Measurements from ENCODE around the gene RASA1. TPM values are rescaled to one million over a fixed set of nuclear protein-coding genes. Genes with fewer than 3 reads are reported as not detected.

The RASA1 gene
- 10 to 100 TPM; 19.0 to 20.6 TPM for total RNA-seq

- ChIA-PET CTCF (interaction anchor here (0.6 to 0.7 kb wide), 2 partner anchors 80 to 219 kb away, joined by 3 to 5 read pairs; no protein-coding TSS in a partner anchor), POLR2A (no interaction called here)
- peak; percentile 84 for DNase-seq
- no peaks in the 10 kb centered on the region for H3K9me3 Mint-ChIP-seq
- H3K27ac Mint-ChIP-seq: peak within 1 kb of the TSS; percentile 96
- peaks cover 20% of the 10 kb centered on the region for H3K36me3 Mint-ChIP-seq (ENCODE audit: low read depth)
- H3K4me1 Mint-ChIP-seq: peaks cover 35% of the 10 kb centered on the region
- peaks cover 3% of the 10 kb centered on the region for H3K27me3 Mint-ChIP-seq
- peak within 1 kb of the TSS; percentile 95 for H3K4me3 Mint-ChIP-seq
Observed at GRCh38 chr5:87267574-87268125, at the start of gene RASA1. Gene RASA1 (plus strand): TSS chr5:87267883. CDS start chr5:87268452, 569 bp downstream.

GRCh38 chr5:87229780-87230179 is 37.9 kb upstream of the RASA1 start:
- Mint-ChIP-seq H3K9me3 (no peaks in the 10 kb centered on the region), H3K4me1 (no peaks in the 10 kb centered on the region), H3K27me3 (no peaks in the 10 kb centered on the region), H3K27ac (no peak overlapping the region), H3K36me3 (ENCODE audit: low read depth) (no peaks in the 10 kb centered on the region), H3K4me3 (no peak overlapping the region)
- ChIA-PET CTCF (no interaction called here), POLR2A (no interaction called here)
- DNase-seq: no peak

DNA sequence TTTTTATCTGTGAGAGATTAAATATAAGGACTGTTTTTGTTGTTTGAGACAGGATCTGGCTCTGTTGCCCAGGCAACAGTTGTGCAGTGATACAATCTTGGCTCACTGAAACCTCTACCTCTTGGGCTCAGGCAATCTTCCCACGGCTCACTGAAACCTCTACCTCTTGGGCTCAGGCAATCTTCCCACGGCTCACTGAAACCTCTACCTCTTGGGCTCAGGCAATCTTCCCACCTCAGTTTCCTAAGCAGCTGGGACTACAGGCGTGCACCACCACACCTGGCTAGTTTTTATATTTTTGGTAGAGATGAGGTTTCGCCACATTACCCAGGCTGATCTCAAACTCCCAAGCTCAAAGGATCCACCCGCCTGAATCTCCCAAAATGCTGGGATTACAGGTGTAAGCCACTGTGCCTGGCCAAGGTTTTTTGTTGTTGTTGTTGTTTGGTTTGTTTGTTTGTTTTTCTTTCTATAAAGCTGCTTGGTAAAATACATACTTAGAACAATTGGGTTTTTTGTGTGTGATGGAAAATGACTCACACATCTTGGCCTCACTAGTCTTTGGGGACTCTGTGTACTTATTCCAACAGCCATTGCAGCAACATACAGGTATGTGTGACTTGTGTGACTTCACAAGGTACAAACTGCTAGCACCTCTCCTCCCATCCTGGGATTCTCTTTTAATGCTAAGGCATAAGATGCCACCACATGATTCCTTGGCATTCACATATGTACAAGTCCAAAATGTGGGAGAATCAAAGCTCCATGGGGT is 36.5 kb upstream of the RASA1 start:
- no peak for DNase-seq
- CTCF ChIA-PET: interaction anchor here (0.8 kb wide), 1 partner anchor 21 kb away, joined by 3 read pairs; no protein-coding TSS in a partner anchor
- no peaks in the 10 kb centered on the region for H3K9me3 Mint-ChIP-seq
- no peak overlapping the region for H3K27ac Mint-ChIP-seq
- POLR2A ChIA-PET: no interaction called here
- H3K4me1 Mint-ChIP-seq: no peaks in the 10 kb centered on the region
- no peaks in the 10 kb centered on the region for H3K27me3 Mint-ChIP-seq
- H3K36me3 Mint-ChIP-seq (ENCODE audit: low read depth): no peaks in the 10 kb centered on the region
- no peak overlapping the region for H3K4me3 Mint-ChIP-seq

DNA sequence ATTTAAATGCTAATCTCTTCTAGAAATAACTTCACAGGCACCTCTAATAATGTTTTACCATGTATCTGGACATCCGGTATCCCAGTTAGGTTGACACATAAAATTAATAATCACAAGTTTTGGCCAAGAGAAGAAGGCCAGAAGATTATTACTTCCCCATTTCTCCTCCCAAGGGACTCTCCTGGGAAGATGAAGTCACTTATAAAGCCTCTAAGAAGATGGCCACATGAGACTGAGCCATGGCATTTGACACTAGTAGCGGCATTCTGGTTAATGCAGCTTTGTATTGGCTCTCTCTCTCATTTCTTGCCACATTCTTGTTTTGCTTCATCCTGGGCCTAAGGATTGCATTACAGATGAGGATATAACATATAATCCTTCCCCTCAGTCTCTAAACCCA is 34.5 kb upstream of the RASA1 start:
- DNase-seq: no peak
- no peak overlapping the region for H3K4me3 Mint-ChIP-seq
- H3K36me3 Mint-ChIP-seq (ENCODE audit: low read depth): no peaks in the 10 kb centered on the region
- H3K9me3 Mint-ChIP-seq: no peaks in the 10 kb centered on the region
- CTCF ChIA-PET: no interaction called here
- peaks cover 5% of the 10 kb centered on the region for H3K27me3 Mint-ChIP-seq
- no peaks in the 10 kb centered on the region for H3K4me1 Mint-ChIP-seq
- POLR2A ChIA-PET: no interaction called here
- H3K27ac Mint-ChIP-seq: no peak overlapping the region

GRCh38 chr5:87241555-87241954 is 26.1 kb upstream of the RASA1 start:
- CTCF ChIA-PET: no interaction called here
- DNase-seq: no peak
- Mint-ChIP-seq H3K4me3 (no peak overlapping the region), H3K36me3 (ENCODE audit: low read depth) (no peaks in the 10 kb centered on the region), H3K9me3 (no peaks in the 10 kb centered on the region), H3K27me3 (peaks cover 5% of the 10 kb centered on the region), H3K4me1 (peaks cover 2% of the 10 kb centered on the region), H3K27ac (no peak overlapping the region)
- POLR2A ChIA-PET: no interaction called here

- Mint-ChIP-seq H3K36me3 (ENCODE audit: low read depth) (no peaks in the 10 kb centered on the region), H3K4me1 (peaks cover 2% of the 10 kb centered on the region), H3K4me3 (no peak overlapping the region), H3K9me3 (no peaks in the 10 kb centered on the region), H3K27me3 (peaks cover under 1% of the 10 kb centered on the region), H3K27ac (no peak overlapping the region)
- no peak for DNase-seq
- ChIA-PET POLR2A (no interaction called here), CTCF (no interaction called here)
Observed at GRCh38 chr5:87242242-87242641, 25.4 kb upstream of the RASA1 start.

DNA sequence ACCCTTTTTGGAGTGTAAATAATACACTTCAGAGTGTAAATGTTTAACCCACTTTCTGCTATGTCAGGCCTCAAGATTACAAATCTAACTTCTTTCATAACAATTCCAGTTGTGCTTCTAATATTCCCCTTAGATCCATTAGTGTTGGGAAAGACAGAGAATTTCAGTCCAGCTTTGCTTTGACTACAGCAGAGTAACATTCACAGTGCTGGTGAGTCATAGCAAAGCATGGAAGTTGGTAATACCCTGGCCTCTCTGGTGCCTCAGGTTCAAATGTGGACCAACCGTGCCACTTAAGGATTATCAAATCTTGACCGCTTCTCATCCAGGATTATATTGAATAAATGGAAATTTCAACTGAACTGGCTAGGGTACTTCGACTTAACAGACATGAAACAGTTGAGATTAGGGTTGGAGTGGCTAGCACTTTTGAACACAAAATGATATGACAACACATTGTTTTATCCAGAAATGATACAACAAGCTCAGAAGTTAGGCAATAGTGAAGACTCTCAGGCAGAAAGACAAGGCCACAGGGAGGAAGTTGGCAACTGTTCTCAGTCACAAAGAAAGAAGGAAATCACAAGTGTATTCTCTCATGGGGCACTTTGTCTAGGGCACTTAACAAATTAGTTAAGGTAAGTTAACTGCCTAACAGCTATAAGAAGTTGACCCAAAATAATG is 24.4 kb upstream of the RASA1 start:
- H3K27ac Mint-ChIP-seq: no peak overlapping the region
- H3K27me3 Mint-ChIP-seq: no peaks in the 10 kb centered on the region
- DNase-seq: no peak
- no peaks in the 10 kb centered on the region for H3K9me3 Mint-ChIP-seq
- ChIA-PET POLR2A (interaction anchor here (0.6 kb wide), 1 partner anchor 54 kb away, joined by 6 read pairs; no protein-coding TSS in a partner anchor), CTCF (interaction anchor here (0.9 kb wide), 1 partner anchor 311 kb away, joined by 3 read pairs; no protein-coding TSS in a partner anchor)
- H3K4me3 Mint-ChIP-seq: no peak overlapping the region
- H3K4me1 Mint-ChIP-seq: peaks cover 2% of the 10 kb centered on the region
- H3K36me3 Mint-ChIP-seq (ENCODE audit: low read depth): no peaks in the 10 kb centered on the region

GRCh38 chr5:87245451-87245850 is 22.2 kb upstream of the RASA1 start:
- peaks cover 2% of the 10 kb centered on the region for H3K4me1 Mint-ChIP-seq
- no peaks in the 10 kb centered on the region for H3K27me3 Mint-ChIP-seq
- H3K36me3 Mint-ChIP-seq (ENCODE audit: low read depth): no peaks in the 10 kb centered on the region
- CTCF ChIA-PET: no interaction called here
- H3K4me3 Mint-ChIP-seq: no peak overlapping the region
- no peak overlapping the region for H3K27ac Mint-ChIP-seq
- no peak for DNase-seq
- POLR2A ChIA-PET: no interaction called here
- no peaks in the 10 kb centered on the region for H3K9me3 Mint-ChIP-seq

- Mint-ChIP-seq H3K36me3 (ENCODE audit: low read depth) (no peaks in the 10 kb centered on the region), H3K27ac (no peak overlapping the region), H3K27me3 (no peaks in the 10 kb centered on the region), H3K4me1 (peaks cover 2% of the 10 kb centered on the region), H3K9me3 (no peaks in the 10 kb centered on the region), H3K4me3 (no peak overlapping the region)
- CTCF ChIA-PET: no interaction called here
- POLR2A ChIA-PET: no interaction called here
- DNase-seq: no peak
Observed at GRCh38 chr5:87246061-87246460, 21.6 kb upstream of the RASA1 start.

DNA sequence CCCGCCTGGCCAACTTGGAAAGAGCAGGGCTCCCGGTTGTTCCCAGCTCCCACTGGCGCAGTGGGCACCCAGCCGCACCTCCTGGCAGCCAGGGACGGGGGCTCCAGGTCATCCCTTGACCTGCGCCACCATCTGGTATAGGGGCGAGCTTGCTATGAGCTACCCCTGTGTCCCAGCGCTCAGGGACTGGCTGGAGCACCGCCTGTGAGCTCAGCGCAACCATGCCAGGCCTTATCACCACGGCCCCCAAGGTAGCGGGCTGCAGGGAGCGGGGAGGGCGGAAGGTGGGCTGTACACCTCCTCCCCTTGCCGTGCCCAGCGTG is 15.4 kb upstream of the RASA1 start:
- no peaks in the 10 kb centered on the region for H3K9me3 Mint-ChIP-seq

DNA sequence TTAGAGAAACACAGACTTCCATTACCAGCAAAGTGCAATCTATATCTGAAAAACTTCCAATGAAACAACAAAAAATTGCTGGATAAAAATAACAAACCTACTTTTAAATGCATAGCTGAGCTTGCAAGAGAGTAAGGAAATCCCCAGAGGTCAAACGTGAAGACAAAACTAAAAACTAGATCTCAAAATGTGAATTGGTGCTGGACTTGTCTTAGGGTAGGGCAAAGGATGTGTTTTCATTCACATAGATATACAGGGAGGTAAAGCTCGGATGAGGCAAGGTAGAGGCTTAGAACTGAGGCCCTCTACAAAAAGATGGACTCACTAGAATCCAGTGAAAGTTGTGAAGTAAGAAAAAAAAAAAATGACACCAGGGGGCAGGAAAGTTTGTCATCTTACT is 13.6 kb upstream of the RASA1 start:
- H3K27me3 Mint-ChIP-seq: peaks cover 4% of the 10 kb centered on the region
- POLR2A ChIA-PET: no interaction called here
- no peak overlapping the region for H3K4me3 Mint-ChIP-seq
- no peaks in the 10 kb centered on the region for H3K36me3 Mint-ChIP-seq (ENCODE audit: low read depth)
- H3K27ac Mint-ChIP-seq: no peak overlapping the region
- no peak for DNase-seq
- H3K4me1 Mint-ChIP-seq: no peaks in the 10 kb centered on the region
- CTCF ChIA-PET: interaction anchor here (0.8 kb wide), 1 partner anchor 268 kb away, joined by 3 read pairs; no protein-coding TSS in a partner anchor
- no peaks in the 10 kb centered on the region for H3K9me3 Mint-ChIP-seq

More for the DNA sequence above, 15.4 kb upstream of the RASA1 start:
- Mint-ChIP-seq H3K4me1 (no peaks in the 10 kb centered on the region), H3K4me3 (no peak overlapping the region), H3K36me3 (ENCODE audit: low read depth) (no peaks in the 10 kb centered on the region), H3K27ac (no peak overlapping the region), H3K27me3 (peaks cover 4% of the 10 kb centered on the region)
- POLR2A ChIA-PET: no interaction called here
- CTCF ChIA-PET: interaction anchor here (1.0 to 1.3 kb wide), 3 partner anchors 13 to 104 kb away, joined by 3 read pairs; no protein-coding TSS in a partner anchor
- no peak for DNase-seq

GRCh38 chr5:87258507-87258906 is 9.2 kb upstream of the RASA1 start:
- H3K9me3 Mint-ChIP-seq: no peaks in the 10 kb centered on the region
- ChIA-PET POLR2A (no interaction called here), CTCF (no interaction called here)
- peaks cover 8% of the 10 kb centered on the region for H3K4me1 Mint-ChIP-seq
- no peak for DNase-seq
- no peak overlapping the region for H3K4me3 Mint-ChIP-seq
- no peak overlapping the region for H3K27ac Mint-ChIP-seq
- H3K27me3 Mint-ChIP-seq: peaks cover 4% of the 10 kb centered on the region
- no peaks in the 10 kb centered on the region for H3K36me3 Mint-ChIP-seq (ENCODE audit: low read depth)

GRCh38 chr5:87260604-87261192 is 7.0 kb upstream of the RASA1 start:
- Mint-ChIP-seq H3K27ac (no peak overlapping the region), H3K4me3 (no peak overlapping the region), H3K36me3 (ENCODE audit: low read depth) (no peaks in the 10 kb centered on the region), H3K9me3 (no peaks in the 10 kb centered on the region), H3K27me3 (peaks cover 2% of the 10 kb centered on the region), H3K4me1 (peaks cover 8% of the 10 kb centered on the region)
- DNase-seq: no peak
- ChIA-PET CTCF (interaction anchor here (0.6 to 0.9 kb wide), 2 partner anchors 190 to 222 kb away, joined by 3 read pairs; no protein-coding TSS in a partner anchor), POLR2A (interaction anchor here (0.6 kb wide), 1 partner anchor 123 kb away, joined by 12 read pairs; no protein-coding TSS in a partner anchor)
